ENCODE data around the gene DGKQ. TPM values are rescaled to one million over a fixed set of nuclear protein-coding genes. Genes with fewer than 3 reads are reported as not detected.

The DGKQ gene
- total RNA-seq, 2 donors from 2014 or later: 18.6 to 24.0 TPM

DNA sequence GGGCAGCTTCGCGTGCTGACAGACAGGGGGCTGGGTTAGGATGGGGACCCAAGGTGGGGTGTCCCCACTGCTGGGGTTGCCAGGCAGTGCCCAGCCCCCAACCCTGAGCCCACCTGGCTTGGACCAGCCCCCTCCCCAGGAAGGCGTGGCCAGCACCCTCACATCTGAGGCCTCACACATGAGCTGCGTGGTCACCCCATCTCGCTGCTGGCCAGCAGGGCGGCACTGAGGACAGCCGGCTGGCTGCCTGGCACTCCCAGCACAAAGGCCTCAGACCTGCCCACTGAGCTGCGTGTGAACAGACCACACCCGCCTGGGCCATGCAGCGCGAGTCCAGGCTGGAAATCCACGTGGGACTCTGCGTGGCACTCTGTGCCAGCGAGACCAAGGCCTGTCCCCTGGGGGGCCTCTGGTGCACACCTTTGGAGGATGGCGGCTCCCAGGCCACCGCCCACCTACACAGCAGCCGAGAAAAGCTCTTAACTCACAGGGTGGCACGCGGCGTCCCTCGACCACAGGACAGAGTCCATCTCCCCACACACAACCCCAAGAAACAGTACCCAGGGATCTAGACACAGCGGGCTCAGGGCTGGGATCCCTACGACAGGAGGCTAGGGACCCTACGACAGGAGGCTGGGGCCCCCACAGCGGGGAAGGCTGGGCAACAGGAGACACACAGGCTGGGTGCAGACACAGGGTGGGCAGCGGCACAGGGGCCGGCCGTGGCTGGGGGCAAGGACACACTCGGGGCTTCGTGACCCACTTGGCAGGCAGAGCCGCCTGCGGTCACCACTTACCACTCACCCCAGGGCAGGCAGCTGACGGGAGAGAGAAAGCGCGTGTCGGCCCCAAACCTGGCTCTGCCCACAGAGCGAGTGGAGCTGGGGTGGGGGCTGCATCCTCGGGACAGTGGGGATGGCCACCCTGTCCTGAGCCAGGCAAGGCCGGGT, 9.8 kb downstream of the DGKQ start:
- DNase-seq (ENCODE audit: low spot score): no peak
- peaks cover 18% of the 10 kb centered on the region for H3K36me3 ChIP-seq

DNA sequence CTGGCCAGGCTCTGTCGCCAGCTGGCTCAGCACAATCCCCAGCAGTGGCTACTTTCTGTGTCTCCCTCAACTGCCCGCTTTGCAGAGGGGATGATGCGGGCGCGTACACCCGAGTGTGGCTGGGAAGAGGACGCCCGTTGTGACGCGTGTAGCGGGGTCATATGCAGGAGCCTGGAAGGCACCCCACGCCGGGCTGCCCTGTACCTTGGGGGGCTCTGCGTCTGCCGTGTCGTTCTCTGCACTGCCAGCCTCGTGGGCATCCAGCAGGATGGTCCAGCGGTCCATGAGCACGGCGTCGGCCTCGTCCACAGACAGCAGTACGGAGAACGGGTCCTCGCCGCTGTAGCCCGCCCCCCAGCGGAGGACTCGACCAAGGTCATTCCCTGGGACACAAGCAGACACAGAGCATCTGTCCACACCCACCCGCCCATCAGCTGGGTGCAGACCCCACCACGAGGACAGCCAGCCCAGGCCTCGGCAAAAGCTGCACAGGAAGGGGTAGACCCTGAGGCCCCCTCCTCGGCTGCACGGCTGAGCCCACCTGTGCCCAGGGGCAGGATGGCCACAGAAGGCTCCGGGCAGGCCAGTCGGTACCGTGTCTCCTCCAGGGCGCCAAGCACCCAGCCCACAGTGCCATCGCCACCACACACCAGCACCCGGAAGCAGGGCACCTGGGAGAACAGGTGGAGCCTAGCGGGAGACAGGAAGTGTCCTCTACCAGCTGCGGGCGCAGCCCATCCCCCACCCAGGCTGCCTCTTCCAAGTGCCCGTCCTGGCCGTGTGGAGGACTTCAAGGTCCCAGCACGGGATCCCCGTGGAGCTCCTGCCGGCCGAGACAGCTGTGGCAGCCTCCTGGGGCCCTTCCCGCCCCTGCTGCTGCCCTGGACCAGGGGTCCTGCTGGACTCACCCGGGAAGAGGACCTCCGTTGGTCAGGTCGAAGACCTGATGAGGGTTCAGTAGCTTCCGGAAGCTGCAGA, 10.8 kb downstream of the DGKQ start:
- H3K27ac ChIP-seq: no peak overlapping the region
- H3K9me3 ChIP-seq: no peaks in the 10 kb centered on the region
- no peak for DNase-seq (ENCODE audit: low spot score)
- TF ChIP-seq, protein P1, sequence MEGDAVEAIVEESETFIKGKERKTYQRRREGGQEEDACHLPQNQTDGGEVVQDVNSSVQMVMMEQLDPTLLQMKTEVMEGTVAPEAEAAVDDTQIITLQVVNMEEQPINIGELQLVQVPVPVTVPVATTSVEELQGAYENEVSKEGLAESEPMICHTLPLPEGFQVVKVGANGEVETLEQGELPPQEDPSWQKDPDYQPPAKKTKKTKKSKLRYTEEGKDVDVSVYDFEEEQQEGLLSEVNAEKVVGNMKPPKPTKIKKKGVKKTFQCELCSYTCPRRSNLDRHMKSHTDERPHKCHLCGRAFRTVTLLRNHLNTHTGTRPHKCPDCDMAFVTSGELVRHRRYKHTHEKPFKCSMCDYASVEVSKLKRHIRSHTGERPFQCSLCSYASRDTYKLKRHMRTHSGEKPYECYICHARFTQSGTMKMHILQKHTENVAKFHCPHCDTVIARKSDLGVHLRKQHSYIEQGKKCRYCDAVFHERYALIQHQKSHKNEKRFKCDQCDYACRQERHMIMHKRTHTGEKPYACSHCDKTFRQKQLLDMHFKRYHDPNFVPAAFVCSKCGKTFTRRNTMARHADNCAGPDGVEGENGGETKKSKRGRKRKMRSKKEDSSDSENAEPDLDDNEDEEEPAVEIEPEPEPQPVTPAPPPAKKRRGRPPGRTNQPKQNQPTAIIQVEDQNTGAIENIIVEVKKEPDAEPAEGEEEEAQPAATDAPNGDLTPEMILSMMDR (IDR thresholded peaks at IDR 0.05): no peak
- no peak overlapping the region for H3K4me3 ChIP-seq
- H3K36me3 ChIP-seq: peaks cover 21% of the 10 kb centered on the region
- H3K27me3 ChIP-seq (replicated peaks; ENCODE audit: insufficient read depth): no peaks in the 10 kb centered on the region
- H3K4me1 ChIP-seq (ENCODE audit: control insufficient read depth in 1 of 2, low read depth in 2 of 2): no peaks in the 10 kb centered on the region
- no peak for ATAC-seq (ENCODE audit: insufficient number of reproducible peaks, low FRiP score, low read depth)

More for the DNA sequence above, 9.8 kb downstream of the DGKQ start:
- Histone ChIP-seq H3K27me3 (replicated peaks; ENCODE audit: insufficient read depth) (no peaks in the 10 kb centered on the region), H3K9me3 (no peaks in the 10 kb centered on the region), H3K4me1 (ENCODE audit: control insufficient read depth in 1 of 2, low read depth in 2 of 2) (no peaks in the 10 kb centered on the region), H3K27ac (no peak overlapping the region), H3K4me3 (no peak overlapping the region)
- TF ChIP-seq, protein P1 (IDR thresholded peaks at IDR 0.05): no peak
- ATAC-seq (ENCODE audit: insufficient number of reproducible peaks, low FRiP score, low read depth): no peak

GRCh38 chr4:961351-962230, 11.8 kb downstream of the DGKQ start:
- H3K4me3 ChIP-seq: no peak overlapping the region
- TF ChIP-seq, protein P1 (IDR thresholded peaks at IDR 0.05): no peak
- no peak for ATAC-seq (ENCODE audit: insufficient number of reproducible peaks, low FRiP score, low read depth)
- H3K27me3 ChIP-seq (replicated peaks; ENCODE audit: insufficient read depth): no peaks in the 10 kb centered on the region
- no peak for DNase-seq (ENCODE audit: low spot score)
- H3K27ac ChIP-seq: no peak overlapping the region
- H3K4me1 ChIP-seq (ENCODE audit: control insufficient read depth in 1 of 2, low read depth in 2 of 2): no peaks in the 10 kb centered on the region
- H3K36me3 ChIP-seq: peaks cover 21% of the 10 kb centered on the region
- no peaks in the 10 kb centered on the region for H3K9me3 ChIP-seq

GRCh38 chr4:960636-961350, 12.6 kb downstream of the DGKQ start:
- H3K4me3 ChIP-seq: no peak overlapping the region
- H3K36me3 ChIP-seq: peaks cover 17% of the 10 kb centered on the region
- no peaks in the 10 kb centered on the region for H3K4me1 ChIP-seq (ENCODE audit: control insufficient read depth in 1 of 2, low read depth in 2 of 2)
- no peaks in the 10 kb centered on the region for H3K9me3 ChIP-seq
- no peak for ATAC-seq (ENCODE audit: insufficient number of reproducible peaks, low FRiP score, low read depth)
- no peaks in the 10 kb centered on the region for H3K27me3 ChIP-seq (replicated peaks; ENCODE audit: insufficient read depth)
- TF ChIP-seq, protein P1 (IDR thresholded peaks at IDR 0.05): no peak
- H3K27ac ChIP-seq: no peak overlapping the region
- no peak for DNase-seq (ENCODE audit: low spot score)
